Measurements from ENCODE around the gene ZMAT2. TPM values are rescaled to one million over a fixed set of nuclear protein-coding genes. Genes with fewer than 3 reads are reported as not detected.

ZMAT2 gene
- total and polyA plus RNA-seq, 2 of the 8 experiments (the other 6 are each of a cell fraction or from before 2014, with no cell fraction given): 56.8 to 65.9 TPM

- no peak for TF ChIP-seq CHD2 (IDR thresholded peaks at IDR 0.05; ENCODE audit: low read length)
- TF ChIP-seq KDM5A (IDR thresholded peaks at IDR 0.05; ENCODE audit: low read length): no peak
- no peak for TF ChIP-seq EP300 (IDR thresholded peaks at IDR 0.05; ENCODE audit: borderline replicate concordance in 1 of 2, low read depth in 2 of 2, low read length in 2 of 2)
- TF ChIP-seq CEBPB (IDR thresholded peaks at IDR 0.05; ENCODE audit: low read depth, low read length): no peak
These were observed 3.3 kb upstream of the ZMAT2 start (continued) for GRCh38 chr5:140696891-140697492.
